NT2/D1 (cell line): ENCODE results near the gene FNDC3B.

Source experiments
- SUZ12 ChIP-seq: IDR thresholded peaks from 2 replicates; pipeline ENCODE4 v1.6.1; 2011; ENCODE audit not compliant: insufficient read length, insufficient read depth; ENCODE audit errors: extremely low read depth
- YY1 ChIP-seq: IDR thresholded peaks from 2 replicates; pipeline ENCODE4 v1.6.1; 2011; ENCODE audit not compliant: insufficient read length, insufficient read depth
- ZNF274 ChIP-seq: IDR thresholded peaks from 2 replicates; pipeline ENCODE4 v1.6.1; 2011; ENCODE audit warnings: mild to moderate bottlenecking, low read depth, low read length

- TF ChIP-seq ZNF274 (no peak), YY1 (no peak), SUZ12 (no peak)
These were observed 14.7 kb upstream of the FNDC3B start for GRCh38 chr3:172024679-172025078.
